HepG2 (cell line): ENCODE results near the gene FNDC3B. TPM values are rescaled to one million over a fixed set of nuclear protein-coding genes. Genes with fewer than 3 reads are reported as not detected.
A peak's percentile ranks its signal among the peaks of the same experiment; 100 is the strongest.

Experiments used
- ATAC-seq: fragments of 200-7000 bp; cut with Tn5 transposase; 3 replicates; pipeline ENCODE4 v1.9.1; 2020; ENCODE audit warnings: mild to moderate bottlenecking, moderate library complexity
- BruUV-seq: library from RNA; stranded (reverse); fragments of 400-500 nt; replicated peaks from 2 replicates; lab custom pipeline; 2021; lab: Mats Ljungman, UMichigan
- CTCF ChIA-PET: fragments of 300-600 bp; formaldehyde crosslinking; extraction: SDS; loops from one replicate; lab custom pipeline; 2021; ENCODE audit warnings: low total read pairs, inconsistent platforms, low intra/inter-chr PET ratio; lab: Yijun Ruan, JAX
- POLR2A ChIA-PET: fragments of 350-600 bp; sonication (Branson Sonifier 250); formaldehyde crosslinking; loops from one replicate; lab custom pipeline; 2020; ENCODE audit warnings: antibody characterized with exemption, inconsistent platforms; lab: Yijun Ruan, JAX
- DNase-seq: peaks from one replicate; pipeline ENCODE4 v3.0.0-alpha.2; 2015; ENCODE audit warnings: low spot score
- FAIRE-seq: peaks from 3 replicates; lab custom pipeline; 2011; peaks lifted over from hg19 to GRCh38; lab: Jason Lieb, UNC
- H2AFZ ChIP-seq: one replicate; pipeline ENCODE4 v1.6.1; 2011; ENCODE audit warnings: low read length, inconsistent platforms
- H3K27ac ChIP-seq: fragments of 300-600 bp; 3 replicates; pipeline ENCODE4 v1.8.0; 2011; ENCODE audit warnings: mixed run types, mild to moderate bottlenecking, mixed read lengths, low read length, inconsistent platforms; ENCODE audit not compliant: insufficient read depth; ENCODE audit errors: extremely low read length
- H3K27me3 ChIP-seq, 2 experiments: fragments of 200-600 bp in 1 of 2; 2 replicates in 1 of 2; 3 replicates in 1 of 2; pipeline versions ENCODE4 v1.6.0 to v1.8.0; 2011; ENCODE audit warnings: low read length in 2 of 2, mild to moderate bottlenecking in 2 of 2, moderate library complexity in 2 of 2, inconsistent platforms in 1 of 2; ENCODE audit not compliant: insufficient read depth in 2 of 2, control insufficient read depth in 1 of 2
- H3K36me3 ChIP-seq, 2 experiments: fragments of 200-600 bp in 1 of 2; replicated peaks in 1 of 2; 2 replicates in 1 of 2; 3 replicates in 1 of 2; pipeline versions ENCODE4 v1.5.1 to v1.8.0; 2011; ENCODE audit warnings: low read length in 2 of 2, inconsistent platforms in 1 of 2; ENCODE audit not compliant: insufficient read depth in 2 of 2, control insufficient read depth in 1 of 2
- H3K4me1 ChIP-seq: 2 replicates; pipeline ENCODE4 v1.5.1; 2012; ENCODE audit warnings: low read length, inconsistent platforms; ENCODE audit not compliant: insufficient read depth
- H3K4me2 ChIP-seq: 2 replicates; pipeline ENCODE4 v1.6.0; 2011; ENCODE audit warnings: low read depth, low read length, inconsistent platforms
- H3K4me3 ChIP-seq, 3 experiments: fragments of 200-600 bp in 1 of 3; sonication (generic), shearing (Covaris generic) in 1 of 3; replicated peaks in 1 of 3; 2 replicates each; pipeline ENCODE4 v1.5.1; 2011 to 2016; ENCODE audit warnings: low read length in 3 of 3, inconsistent platforms in 2 of 3, low read depth in 2 of 3, mild to moderate bottlenecking in 2 of 3, control low read depth in 1 of 3, mixed read lengths in 1 of 3; ENCODE audit not compliant: insufficient read depth in 1 of 3
- H3K79me2 ChIP-seq: one replicate; pipeline ENCODE4 v1.6.1; 2011; ENCODE audit warnings: low read length, inconsistent platforms; ENCODE audit not compliant: insufficient read depth
- H3K9ac ChIP-seq: 2 replicates; pipeline ENCODE4 v1.6.0; 2011; ENCODE audit warnings: mild to moderate bottlenecking, low read depth, low read length, inconsistent platforms; ENCODE audit not compliant: insufficient read depth
- H3K9me3 ChIP-seq: 2 replicates; pipeline ENCODE4 v1.5.1; 2012; ENCODE audit warnings: mild to moderate bottlenecking, low read length
- H4K20me1 ChIP-seq: 2 replicates; pipeline ENCODE4 v1.6.0; 2011; ENCODE audit warnings: inconsistent platforms, mild to moderate bottlenecking, low read length, moderate library complexity; ENCODE audit not compliant: insufficient read depth
- AGO2 ChIP-seq: fragments of 200-400 bp; formaldehyde crosslinking; optimal IDR thresholded peaks from 2 replicates; pipeline ENCODE3; 2017; ENCODE audit warnings: mild to moderate bottlenecking, low read depth, low read length, moderate library complexity
- FOXJ3 ChIP-seq: sonication (generic); formaldehyde crosslinking; IDR thresholded peaks from 2 replicates; pipeline ENCODE4 v1.4.0; 2020; ENCODE audit warnings: missing genetic modification reagents, mild to moderate bottlenecking, borderline replicate concordance
- POLR2G ChIP-seq: fragments of 200-400 bp; formaldehyde crosslinking; IDR thresholded peaks from 2 replicates; pipeline ENCODE4 v1.6.1; 2018; ENCODE audit warnings: mild to moderate bottlenecking, low read depth, low read length, moderate library complexity
- RBM22 ChIP-seq: fragments of 200-400 bp; formaldehyde crosslinking; optimal IDR thresholded peaks from 2 replicates; pipeline ENCODE3; 2017; ENCODE audit warnings: mild to moderate bottlenecking, low read length, moderate library complexity
- ZFP36L2 ChIP-seq: sonication (generic); formaldehyde crosslinking; IDR thresholded peaks from 2 replicates; pipeline ENCODE4 v1.4.0; 2020; ENCODE audit warnings: missing genetic modification reagents
- ZNF703 ChIP-seq: sonication (generic); formaldehyde crosslinking; IDR thresholded peaks from 2 replicates; pipeline ENCODE4 v1.5.1; 2020; ENCODE audit warnings: missing genetic modification reagents, mild to moderate bottlenecking, moderate library complexity, borderline replicate concordance
- WGBS: methylation state at CpG from one replicate; pipeline ENCODE4 v1.1.6; 2017; ENCODE audit warnings: low lambda C conversion rate; 5-methylcytosine and 5-hydroxymethylcytosine counted together
- in situ Hi-C: cut with HindIII; loops from 2 replicates; pipeline ENCODE4 v1.10.0; 2017; ENCODE audit warnings: low pct_unique_long_range_greater_than_20kb; ENCODE audit not compliant: extremely low pct_ligation_motif_present
- intact Hi-C: fragments of 100-400 bp; cut with micrococcal nuclease; formaldehyde crosslinking; loops from one replicate; pipeline ENCODE4 v1.10.0; 2022; ENCODE audit not compliant: unreplicated experiment
- polyA plus RNA-seq, 8 experiments: library from polyadenylated mRNA; depleted of rRNA in 3 of 8; stranded (reverse) in 7 of 8; unstranded in 1 of 8; fragments of >200 nt; fragmentation: Illumina TruSeq in 4 of 8; extraction: Trizol in 4 of 8; gene quantifications; 2 replicates each; pipeline versions ENCODE4 v1.2.1 to v1.2.3, GENCODE V29; 2011 to 2016; ENCODE audit warnings: low read depth in 4 of 8, missing spikeins in 1 of 8, mixed read lengths in 1 of 8; ENCODE audit not compliant: insufficient read depth in 1 of 8
- total RNA-seq, 5 experiments: library from RNA; depleted of rRNA; stranded (reverse); fragments of >200 nt; fragmentation: Illumina TruSeq; extraction: Trizol; gene quantifications; 2 replicates each; pipeline ENCODE4 v1.2.3, GENCODE V29; 2016; ENCODE audit warnings: low read depth in 1 of 5
- TF ChIP-seq, protein P1 (sequence below): conservative IDR thresholded peaks from 2 replicates; pipeline ENCODE4 v1.6.1; 2018; ENCODE audit warnings: missing genetic modification reagents

FNDC3B gene
- total and polyA plus RNA-seq, 2 of the 13 experiments (the other 11 are each of a cell fraction or from before 2014, with no cell fraction given): 74.8 to 103 TPM

DNA sequence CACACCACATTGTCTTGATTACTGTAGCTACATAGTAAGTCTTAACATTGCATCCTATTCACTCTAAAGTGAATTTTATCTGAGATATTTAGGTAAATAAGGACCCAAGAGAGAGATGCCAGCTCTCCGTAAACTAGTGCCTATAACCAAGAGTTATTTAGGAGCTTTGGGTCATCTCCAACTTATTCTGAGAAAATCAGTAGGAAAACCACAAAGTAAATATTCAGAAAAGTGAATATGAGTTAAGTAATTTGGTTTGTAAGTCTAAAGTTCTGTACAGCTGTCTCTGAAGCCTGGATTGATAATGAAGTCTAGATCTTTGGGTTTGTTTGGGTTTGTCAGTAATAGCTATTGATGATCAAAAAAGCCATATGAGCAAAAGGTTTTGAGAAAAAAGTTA is 120.0 kb downstream of the FNDC3B start (continued):
- TF ChIP-seq, protein P1, sequence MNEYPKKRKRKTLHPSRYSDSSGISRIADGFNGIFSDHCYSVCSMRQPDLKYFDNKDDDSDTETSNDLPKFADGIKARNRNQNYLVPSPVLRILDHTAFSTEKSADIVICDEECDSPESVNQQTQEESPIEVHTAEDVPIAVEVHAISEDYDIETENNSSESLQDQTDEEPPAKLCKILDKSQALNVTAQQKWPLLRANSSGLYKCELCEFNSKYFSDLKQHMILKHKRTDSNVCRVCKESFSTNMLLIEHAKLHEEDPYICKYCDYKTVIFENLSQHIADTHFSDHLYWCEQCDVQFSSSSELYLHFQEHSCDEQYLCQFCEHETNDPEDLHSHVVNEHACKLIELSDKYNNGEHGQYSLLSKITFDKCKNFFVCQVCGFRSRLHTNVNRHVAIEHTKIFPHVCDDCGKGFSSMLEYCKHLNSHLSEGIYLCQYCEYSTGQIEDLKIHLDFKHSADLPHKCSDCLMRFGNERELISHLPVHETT (CRISPR knock-in tag): no peak
- TF ChIP-seq FOXJ3 (no peak), ZFP36L2 (CRISPR knock-in tag) (no peak)

- CTCF ChIA-PET: no interaction called here
- H3K4me3 ChIP-seq: no peak overlapping the region
- POLR2A ChIA-PET: interaction anchor here (1.0 to 1.4 kb wide), 3 partner anchors 9 to 20 kb away, joined by 3 to 4 read pairs (median 3); no protein-coding TSS in a partner anchor
Observed at GRCh38 chr3:172159962-172160538, 120.7 kb downstream of the FNDC3B start.

More at GRCh38 chr3:172159962-172160538, 120.7 kb downstream of the FNDC3B start:
- peaks cover 100% of the 10 kb centered on the region for H4K20me1 ChIP-seq
- 94% methylated on average over 4 of the region's 4 CpGs for WGBS
- peaks cover 8 to 39% of the 10 kb centered on the region in 2 experiments for H3K36me3 ChIP-seq
- DNase-seq: no peak
- no peak overlapping the region for H3K4me2 ChIP-seq
- no peaks in the 10 kb centered on the region for H3K9me3 ChIP-seq
- H3K4me1 ChIP-seq: peaks cover 88% of the 10 kb centered on the region
- peak; percentile 75 for TF ChIP-seq AGO2
- peak; percentile 24; the same call in 1 of the 2 replicates for TF ChIP-seq POLR2G
- peak; percentile 98 for TF ChIP-seq RBM22
- no peak for TF ChIP-seq ZNF703 (CRISPR knock-in tag)
- TF ChIP-seq, all 625 proteins: peak for 3
- Histone ChIP-seq H2AFZ (no peak overlapping the region), H3K27me3 (no peaks in the 10 kb centered on the region), H3K9ac (no peak overlapping the region), H3K27ac (peak overlapping the region; percentile 12), H3K79me2 (peaks cover 99% of the 10 kb centered on the region)
- in situ Hi-C loops (no loop called here), intact Hi-C loops (no loop called here)
- FAIRE-seq: no peak
- BruUV-seq: no TSS peak
- ATAC-seq: peak; percentile 39
